Measurements from ENCODE around the gene AGPAT2.

Gene AGPAT2

GRCh38 chr9:136686794-136687711 lies at the start of gene AGPAT2 (continued):
- no peak for TF ChIP-seq ZNF701 (tag by site-specific recombination; IDR thresholded peaks at IDR 0.05)
- TF ChIP-seq ZBTB7A (tag by site-specific recombination; IDR thresholded peaks at IDR 0.05; ENCODE audit: low read depth), result 0 out of 2 replicates have a peak, but pooled peaks have one; percentile 38
- TF ChIP-seq ZNF558 (tag by site-specific recombination; IDR thresholded peaks at IDR 0.05), result no peak
- TF ChIP-seq PRDM10 (tag by site-specific recombination; IDR thresholded peaks at IDR 0.05), result 0 out of 2 replicates have a peak, but pooled peaks have one; percentile 11
- no peak for TF ChIP-seq ZNF362 (tag by site-specific recombination; IDR thresholded peaks at IDR 0.05)
- no peak for TF ChIP-seq ZNF664 (tag by site-specific recombination; IDR thresholded peaks at IDR 0.05)
- TF ChIP-seq ZFP3 (tag by site-specific recombination; IDR thresholded peaks at IDR 0.05; ENCODE audit: low read depth), result no peak
- TF ChIP-seq ZNF274 (IDR thresholded peaks at IDR 0.05; ENCODE audit: low read length), result no peak
- no peak for TF ChIP-seq ZNF274 (tag by site-specific recombination; IDR thresholded peaks at IDR 0.05; ENCODE audit: borderline replicate concordance)
- no peak for TF ChIP-seq ZNF837 (tag by site-specific recombination; IDR thresholded peaks at IDR 0.05)
- no peak for TF ChIP-seq ZNF629 (tag by site-specific recombination; IDR thresholded peaks at IDR 0.05)
- TF ChIP-seq ZNF112 (tag by site-specific recombination; IDR thresholded peaks at IDR 0.05), result no peak
- peak; percentile 56; the same call in 1 of the 2 replicates for TF ChIP-seq ZNF398 (tag by site-specific recombination; IDR thresholded peaks at IDR 0.05)
- no peak for TF ChIP-seq ZNF239 (tag by site-specific recombination; IDR thresholded peaks at IDR 0.05)
- TF ChIP-seq ZSCAN18 (tag by site-specific recombination; IDR thresholded peaks at IDR 0.05), result no peak
- no peak for TF ChIP-seq HOXA7 (CRISPR knock-in tag; IDR thresholded peaks at IDR 0.05; ENCODE audit: borderline replicate concordance)
- TF ChIP-seq ZNF610 (tag by site-specific recombination; IDR thresholded peaks at IDR 0.05; ENCODE audit: borderline replicate concordance), result 0 out of 2 replicates have a peak, but pooled peaks have one; percentile 26
- TF ChIP-seq ZNF501 (tag by site-specific recombination; IDR thresholded peaks at IDR 0.05), result peak; percentile 37; the same call in 1 of the 2 replicates
- TF ChIP-seq HOXC10 (CRISPR knock-in tag; IDR thresholded peaks at IDR 0.05), result no peak
- TF ChIP-seq FEZF1 (tag by site-specific recombination; IDR thresholded peaks at IDR 0.05), result no peak
- no peak for TF ChIP-seq ZNF324 (tag by site-specific recombination; IDR thresholded peaks at IDR 0.05)
- TF ChIP-seq ZNF843 (tag by site-specific recombination; IDR thresholded peaks at IDR 0.05), result no peak
- no peak for TF ChIP-seq YY2 (tag by site-specific recombination; IDR thresholded peaks at IDR 0.05)
- TF ChIP-seq ZNF214 (tag by site-specific recombination; IDR thresholded peaks at IDR 0.05; ENCODE audit: borderline replicate concordance), result no peak
- TF ChIP-seq ZNF335 (tag by site-specific recombination; conservative IDR thresholded peaks at IDR 0.05), result peak; percentile 62; the same call in 1 of the 2 replicates
- TF ChIP-seq ZNF16 (tag by site-specific recombination; IDR thresholded peaks at IDR 0.05; ENCODE audit: low read depth), result no peak
- peak; percentile 59 for TF ChIP-seq IKZF3 (tag by site-specific recombination; IDR thresholded peaks at IDR 0.05)
- peak; percentile 42; the same call in 1 of the 2 replicates for TF ChIP-seq ZXDB (tag by site-specific recombination; IDR thresholded peaks at IDR 0.05)
- no peak for TF ChIP-seq REST (tag by site-specific recombination; IDR thresholded peaks at IDR 0.05)
